CD14-positive monocyte (primary cell): Measurements from ENCODE around the gene BLM. TPM values are rescaled to one million over a fixed set of nuclear protein-coding genes. Genes with fewer than 3 reads are reported as not detected.

Experiments
- DNase-seq, 3 donors: peaks; one replicate each; pipeline ENCODE4 v3.0.0-alpha.2; 2011 to 2022
- H2AFZ ChIP-seq: 2 replicates; pipeline ENCODE4 v1.6.0; 2012; ENCODE audit warnings: mild to moderate bottlenecking, low read depth, low read length, inconsistent platforms; ENCODE audit not compliant: insufficient read depth, poor library complexity, severe bottlenecking
- H3K27ac ChIP-seq, 2 donors: 1 replicate in 1 of 2; 2 replicates in 1 of 2; pipeline ENCODE4 v1.5.1; 2012 to 2013; ENCODE audit warnings: low read length in 2 of 2, control low read depth in 1 of 2, inconsistent platforms in 1 of 2, low read depth in 1 of 2, mild to moderate bottlenecking in 1 of 2
- H3K27me3 ChIP-seq, 2 donors: one replicate each; pipeline versions ENCODE4 v1.6.0 to v1.6.1; 2011 to 2013; ENCODE audit warnings: low read length in 2 of 2; ENCODE audit not compliant: control insufficient read depth in 2 of 2, insufficient read depth in 2 of 2
- H3K36me3 ChIP-seq, 2 donors: replicated peaks in 1 of 2; 1 replicate in 1 of 2; 2 replicates in 1 of 2; pipeline versions ENCODE4 v1.5.1 to v1.6.1; 2012 to 2013; ENCODE audit warnings: low read length in 2 of 2, control low read depth in 1 of 2, inconsistent platforms in 1 of 2, mild to moderate bottlenecking in 1 of 2; ENCODE audit not compliant: insufficient read depth in 2 of 2, control insufficient read depth in 1 of 2
- H3K4me1 ChIP-seq, 2 donors: 1 replicate in 1 of 2; 2 replicates in 1 of 2; pipeline versions ENCODE4 v1.5.1 to v1.6.1; 2012 to 2013; ENCODE audit warnings: low read length in 2 of 2, control low read depth in 1 of 2, inconsistent platforms in 1 of 2, mild to moderate bottlenecking in 1 of 2, moderate library complexity in 1 of 2; ENCODE audit not compliant: insufficient read depth in 2 of 2, control insufficient read depth in 1 of 2
- H3K4me2 ChIP-seq: replicated peaks from 2 replicates; pipeline ENCODE3; 2012; ENCODE audit warnings: low read length, moderate library complexity, mild to moderate bottlenecking; ENCODE audit not compliant: poor library complexity, severe bottlenecking; ENCODE audit errors: extremely low read depth
- H3K4me3 ChIP-seq, 3 experiments: fragments of 200-600 bp in 1 of 3; sonication (generic) in 1 of 3; replicated peaks in 1 of 3; 1 replicate in 2 of 3; 2 replicates in 1 of 3; pipeline ENCODE4 v1.5.1; 2011 to 2013; ENCODE audit warnings: low read length in 3 of 3, mild to moderate bottlenecking in 3 of 3, control low read depth in 2 of 3, low read depth in 2 of 3, inconsistent platforms in 1 of 3, moderate library complexity in 1 of 3
- H3K79me2 ChIP-seq: 2 replicates; pipeline ENCODE4 v1.6.0; 2012; ENCODE audit warnings: mild to moderate bottlenecking, control low read depth, inconsistent platforms, low read length, moderate library complexity; ENCODE audit not compliant: insufficient read depth
- H3K9ac ChIP-seq: 2 replicates; pipeline ENCODE4 v1.6.0; 2017; ENCODE audit warnings: low read length, mild to moderate bottlenecking; ENCODE audit not compliant: insufficient read depth, poor library complexity, severe bottlenecking
- H3K9me3 ChIP-seq, 2 donors: replicated peaks in 1 of 2; 1 replicate in 1 of 2; 2 replicates in 1 of 2; pipeline versions ENCODE4 v1.5.1 to v1.6.1; 2012 to 2013; ENCODE audit warnings: low read length in 2 of 2, control low read depth in 1 of 2; ENCODE audit not compliant: control insufficient read depth in 1 of 2, insufficient read depth in 1 of 2
- H4K20me1 ChIP-seq: 2 replicates; pipeline ENCODE4 v1.6.0; 2012; ENCODE audit warnings: mild to moderate bottlenecking, low read length, control low read depth, moderate library complexity; ENCODE audit not compliant: insufficient read depth
- H3K27ac Mint-ChIP-seq, 7 donors: one replicate each; pipeline ENCODE4 v1.8.0; 2020; ENCODE audit warnings: mild to moderate bottlenecking in 7 of 7, mixed read lengths in 7 of 7, moderate library complexity in 6 of 7, inconsistent platforms in 2 of 7
- H3K27me3 Mint-ChIP-seq, 3 donors: one replicate each; pipeline ENCODE4 v1.8.0; 2021 to 2022; ENCODE audit warnings: low read depth in 3 of 3, mild to moderate bottlenecking in 3 of 3, mixed read lengths in 3 of 3, moderate library complexity in 3 of 3, inconsistent platforms in 1 of 3
- H3K36me3 Mint-ChIP-seq, 2 donors: one replicate each; pipeline ENCODE4 v1.8.0; 2020; ENCODE audit warnings: mixed read lengths in 2 of 2, inconsistent platforms in 1 of 2, mild to moderate bottlenecking in 1 of 2
- H3K4me1 Mint-ChIP-seq: one replicate; pipeline ENCODE4 v1.8.0; 2020; ENCODE audit warnings: mild to moderate bottlenecking, mixed read lengths
- H3K4me3 Mint-ChIP-seq, 2 donors: one replicate each; pipeline ENCODE4 v1.8.0; 2020; ENCODE audit warnings: mild to moderate bottlenecking in 2 of 2, mixed read lengths in 2 of 2, moderate library complexity in 1 of 2
- H3K9me3 Mint-ChIP-seq, 7 donors: one replicate each; pipeline ENCODE4 v1.8.0; 2020 to 2022; ENCODE audit warnings: mixed read lengths in 7 of 7, mild to moderate bottlenecking in 6 of 7, moderate library complexity in 6 of 7, inconsistent platforms in 2 of 7
- WGBS: methylation state at CpG from one replicate; pipeline ENCODE4 v1.1.5; 2013; ENCODE audit warnings: missing lambda C conversion rate; ENCODE audit not compliant: insufficient coverage; 5-methylcytosine and 5-hydroxymethylcytosine counted together
- intact Hi-C, 2 donors: fragments of 100-400 bp; cut with micrococcal nuclease; formaldehyde crosslinking; loops; one replicate each; pipeline versions ENCODE4 v1.15.0 to v1.15.1; 2023
- polyA plus RNA-seq, 3 donors: library from polyadenylated mRNA; depleted of rRNA in 1 of 3; unstranded in 2 of 3; stranded (reverse) in 1 of 3; fragments of 300-500 nt in 2 of 3; fragments of >200 nt in 1 of 3; fragmentation: Illumina TruSeq in 2 of 3; gene quantifications; 1 replicate in 2 of 3; 2 replicates in 1 of 3; pipeline ENCODE4 v1.2.3, GENCODE V29; 2012 to 2021
- TF ChIP-seq, protein P1 (sequence below): fragments of 200-600 bp; IDR thresholded peaks from one replicate; pipeline ENCODE4 v1.8.0; 2022; ENCODE audit warnings: antibody characterized with exemption, mild to moderate bottlenecking

BLM gene
- polyA plus RNA-seq, 3 donors = 0.69 to 2.3 (median 1.2) TPM

- Histone ChIP-seq H3K9me3 (no peaks in the 10 kb centered on the region), H3K27ac (peak overlapping the region in 1 of 2 donors; percentile 77), H4K20me1 (no peaks in the 10 kb centered on the region), H2AFZ (no peak overlapping the region), H3K36me3 (peaks cover 2 to 10% of the 10 kb centered on the region in 2 donors), H3K79me2 (peaks cover 11% of the 10 kb centered on the region), H3K27me3 (no peaks in the 10 kb centered on the region), H3K4me1 (peaks cover 38 to 63% of the 10 kb centered on the region in 2 donors), H3K4me2 (no peak overlapping the region), H3K4me3 (no peak overlapping the region), H3K9ac (no peak overlapping the region)
- H3K9me3 Mint-ChIP-seq = no peaks in the 10 kb centered on the region
- peaks cover 54% of the 10 kb centered on the region for H3K4me1 Mint-ChIP-seq
- DNase-seq = no peak
- H3K4me3 Mint-ChIP-seq = no peak overlapping the region
- peak overlapping the region in 4 of 7 donors; percentile 25 to 73 (median 54) for H3K27ac Mint-ChIP-seq
- TF ChIP-seq, protein P1, sequence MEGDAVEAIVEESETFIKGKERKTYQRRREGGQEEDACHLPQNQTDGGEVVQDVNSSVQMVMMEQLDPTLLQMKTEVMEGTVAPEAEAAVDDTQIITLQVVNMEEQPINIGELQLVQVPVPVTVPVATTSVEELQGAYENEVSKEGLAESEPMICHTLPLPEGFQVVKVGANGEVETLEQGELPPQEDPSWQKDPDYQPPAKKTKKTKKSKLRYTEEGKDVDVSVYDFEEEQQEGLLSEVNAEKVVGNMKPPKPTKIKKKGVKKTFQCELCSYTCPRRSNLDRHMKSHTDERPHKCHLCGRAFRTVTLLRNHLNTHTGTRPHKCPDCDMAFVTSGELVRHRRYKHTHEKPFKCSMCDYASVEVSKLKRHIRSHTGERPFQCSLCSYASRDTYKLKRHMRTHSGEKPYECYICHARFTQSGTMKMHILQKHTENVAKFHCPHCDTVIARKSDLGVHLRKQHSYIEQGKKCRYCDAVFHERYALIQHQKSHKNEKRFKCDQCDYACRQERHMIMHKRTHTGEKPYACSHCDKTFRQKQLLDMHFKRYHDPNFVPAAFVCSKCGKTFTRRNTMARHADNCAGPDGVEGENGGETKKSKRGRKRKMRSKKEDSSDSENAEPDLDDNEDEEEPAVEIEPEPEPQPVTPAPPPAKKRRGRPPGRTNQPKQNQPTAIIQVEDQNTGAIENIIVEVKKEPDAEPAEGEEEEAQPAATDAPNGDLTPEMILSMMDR = no peak
- WGBS = 98% methylated on average over 9 of the region's 13 CpGs
- H3K36me3 Mint-ChIP-seq = peaks cover 27 to 29% of the 10 kb centered on the region in 2 donors
- intact Hi-C loops = loop anchor here in 1 of 2 donors (10.0 kb wide), 1 partner anchor 60 kb away; no protein-coding TSS in a partner anchor
- H3K27me3 Mint-ChIP-seq = peaks cover 0 to 4% (median 0%) of the 10 kb centered on the region in 3 donors
Measured at GRCh38 chr15:90814191-90814821, 97.2 kb downstream of the BLM start.

GRCh38 chr15:90816401-90817116 is 99.4 kb downstream of the BLM start:
- peaks cover 37 to 53% of the 10 kb centered on the region in 2 donors for H3K4me1 ChIP-seq

More at GRCh38 chr15:90816401-90817116, 99.4 kb downstream of the BLM start:
- H3K4me3 ChIP-seq = no peak overlapping the region
- H3K27ac Mint-ChIP-seq = peak overlapping the region in 2 of 7 donors; percentile 25 to 65
- H3K27me3 Mint-ChIP-seq = peaks cover 0 to 5% (median 4%) of the 10 kb centered on the region in 3 donors
- no peaks in the 10 kb centered on the region for H4K20me1 ChIP-seq
- WGBS = 69% methylated on average over 14 of the region's 15 CpGs
- no peak overlapping the region for H3K9ac ChIP-seq
- TF ChIP-seq, protein P1 = no peak
- DNase-seq = no peak
- H3K36me3 ChIP-seq = peaks cover 0 to 10% of the 10 kb centered on the region in 2 donors
- H3K36me3 Mint-ChIP-seq = peaks cover 22 to 23% of the 10 kb centered on the region in 2 donors
- H3K79me2 ChIP-seq = peaks cover 6% of the 10 kb centered on the region
- no peaks in the 10 kb centered on the region for H3K27me3 ChIP-seq
- H3K27ac ChIP-seq = no peak overlapping the region
- H3K9me3 Mint-ChIP-seq = no peaks in the 10 kb centered on the region
- intact Hi-C loops = loop anchor here (5.0 to 10.0 kb wide), 2 partner anchors 58 to 61 kb away; no protein-coding TSS in a partner anchor
- H3K9me3 ChIP-seq = no peaks in the 10 kb centered on the region
- H3K4me1 Mint-ChIP-seq = peaks cover 48% of the 10 kb centered on the region
- no peak overlapping the region for H3K4me3 Mint-ChIP-seq
- no peak overlapping the region for H2AFZ ChIP-seq
- no peak overlapping the region for H3K4me2 ChIP-seq
